Epithelial cell of prostate (primary cell): ENCODE results near the gene CEBPZOS.

Experiments
- DNase-seq: peaks from one replicate; pipeline ENCODE4 v3.0.0-alpha.2; 2011; ENCODE audit warnings: low read depth, low spot score
- H3K27ac ChIP-seq: fragments of 450-650 bp; 2 replicates; pipeline ENCODE4 v1.5.1; 2017; ENCODE audit warnings: mild to moderate bottlenecking

The CEBPZOS gene

DNA sequence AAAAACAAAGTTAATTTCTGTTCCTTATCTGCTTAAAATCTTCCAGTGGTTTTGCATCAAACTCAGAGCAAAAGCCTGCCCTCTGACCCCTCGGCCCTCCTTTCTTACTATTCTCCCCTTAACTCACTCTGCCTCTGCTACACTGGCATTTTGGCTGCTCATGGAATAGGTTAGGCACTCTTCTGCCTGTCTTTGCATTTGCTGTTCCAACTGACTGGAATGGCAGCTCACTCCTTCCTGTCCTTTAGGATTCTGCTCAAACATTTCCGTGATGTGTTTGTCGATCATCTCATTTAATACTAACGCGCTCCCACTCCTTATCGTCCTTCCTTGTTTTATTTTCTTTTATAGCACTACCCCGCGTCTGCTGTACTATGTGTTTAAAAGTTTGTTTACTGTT lies 34.3 kb downstream of the CEBPZOS start:
- peak overlapping the region; percentile 78 for H3K27ac ChIP-seq
- no peak for DNase-seq

DNA sequence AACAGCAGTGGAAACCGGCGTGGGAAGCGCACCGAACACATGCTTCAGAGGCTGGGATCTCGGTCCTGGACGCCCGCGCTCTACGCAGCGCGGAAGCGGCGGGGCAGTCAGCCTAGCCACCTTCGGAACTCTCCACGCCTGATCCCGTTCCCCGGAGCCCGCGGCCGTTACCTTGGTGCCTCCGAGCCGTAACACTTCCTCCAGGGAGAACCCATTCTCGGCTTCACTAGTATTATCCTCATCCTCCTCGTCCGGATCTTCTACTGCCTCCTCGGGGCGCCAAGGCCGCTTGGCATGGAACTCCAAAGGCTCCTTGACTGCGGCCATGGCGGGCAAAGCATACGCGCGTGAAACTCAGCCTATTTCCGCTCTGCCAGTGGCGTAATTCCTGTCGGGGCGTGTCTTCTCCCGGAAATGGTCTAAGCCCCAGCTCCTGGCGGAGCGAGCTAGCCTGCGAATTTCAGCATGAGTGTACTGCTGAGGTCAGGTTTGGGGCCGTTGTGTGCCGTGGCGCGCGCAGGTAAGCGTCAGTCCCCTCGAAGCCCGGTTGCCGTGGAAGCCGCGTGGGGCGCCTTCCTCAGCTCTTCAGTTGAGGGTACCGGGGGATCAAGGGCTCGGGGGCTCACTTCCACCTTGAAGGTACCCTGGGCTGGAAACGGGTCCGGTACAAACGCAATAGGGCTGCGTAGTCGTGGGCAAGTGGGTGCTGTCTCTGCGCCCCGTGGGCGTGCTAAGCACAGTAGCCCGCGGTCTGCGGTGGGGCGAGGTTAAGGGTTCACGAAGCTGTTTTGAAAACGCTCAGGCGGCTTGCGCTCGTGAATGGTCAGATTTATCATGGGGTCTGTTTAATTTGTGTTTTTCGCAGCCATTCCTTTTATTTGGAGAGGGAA lies 35.2 kb downstream of the CEBPZOS start, which contains the start of the genes CEBPZ and NDUFAF7:
CEBPZ (minus strand) TSS at position 356 of the 890 bp plus-strand sequence; CDS start at position 327, 29 bp downstream.
NDUFAF7 (plus strand) TSS at position 418 of the 890 bp plus-strand sequence; CDS start at position 466, 48 bp downstream.
- peak within 1 kb of the TSS; percentile 78 for H3K27ac ChIP-seq
- DNase-seq = peak; percentile 78

DNA sequence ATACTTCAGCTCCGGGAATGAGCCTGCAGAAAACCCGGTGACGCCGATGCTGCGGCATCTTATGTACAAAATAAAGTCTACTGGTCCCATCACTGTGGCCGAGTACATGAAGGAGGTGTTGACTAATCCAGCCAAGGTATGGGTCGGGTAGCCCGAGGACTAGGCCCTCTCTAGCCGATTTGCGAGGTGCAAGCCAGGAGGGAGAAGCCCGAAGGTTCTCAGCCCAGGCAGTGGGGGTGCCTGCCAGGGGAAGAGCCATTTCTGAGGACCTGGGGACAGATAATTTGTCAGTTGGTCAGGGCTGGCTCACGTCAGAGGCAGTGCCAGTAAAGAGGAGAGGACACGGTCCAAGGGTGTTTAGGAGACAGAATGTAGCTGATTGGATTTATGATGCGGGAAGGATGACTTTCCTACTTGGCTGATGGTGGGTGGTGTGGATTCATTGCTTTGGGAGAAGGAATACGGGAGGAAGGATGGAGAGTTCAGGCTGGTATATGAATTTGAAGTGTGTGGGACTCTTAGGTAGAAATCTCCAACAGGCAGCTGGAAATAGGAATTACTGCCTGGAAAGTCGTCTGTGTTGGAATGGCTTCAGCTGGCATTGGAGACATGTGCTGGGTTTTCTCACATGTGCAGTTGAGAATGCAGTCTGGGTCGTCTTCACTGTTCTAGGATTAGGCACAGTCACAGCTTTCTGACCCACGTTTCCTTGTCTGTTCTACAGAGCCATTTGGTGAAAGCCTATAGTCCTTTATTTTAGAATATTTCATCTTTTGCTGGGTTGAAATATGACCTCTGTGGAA lies 36.0 kb downstream of the CEBPZOS start:
- DNase-seq = no peak

GRCh38 chr2:37243435-37243834 lies 47.1 kb downstream of the CEBPZOS start:
- no peak for DNase-seq
- no peak overlapping the region for H3K27ac ChIP-seq

More for the DNA sequence above, 36.0 kb downstream of the CEBPZOS start:
- peak overlapping the region; percentile 78 for H3K27ac ChIP-seq

- no peak overlapping the region for H3K27ac ChIP-seq
- no peak for DNase-seq
Observed at GRCh38 chr2:37244017-37244416, 47.7 kb downstream of the CEBPZOS start.

DNA sequence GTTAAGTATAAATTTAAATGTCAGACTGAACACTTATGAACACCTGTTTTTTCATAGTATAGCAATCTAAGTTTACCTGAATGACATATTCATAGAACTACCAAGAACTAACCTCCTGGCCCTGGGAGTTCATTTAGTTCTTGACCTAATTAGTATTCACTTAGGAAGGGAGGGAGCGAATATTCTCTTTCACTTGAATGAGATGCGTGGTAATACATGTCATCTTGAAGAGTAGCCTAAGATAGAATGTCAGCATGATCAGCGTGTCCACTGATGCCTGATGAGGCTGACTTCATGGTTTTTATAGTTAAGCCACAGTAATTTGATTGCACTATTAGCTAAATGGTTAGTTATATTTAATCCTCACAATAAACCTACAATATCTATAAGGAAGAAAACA lies 48.5 kb downstream of the CEBPZOS start:
- DNase-seq = no peak
- no peak overlapping the region for H3K27ac ChIP-seq

DNA sequence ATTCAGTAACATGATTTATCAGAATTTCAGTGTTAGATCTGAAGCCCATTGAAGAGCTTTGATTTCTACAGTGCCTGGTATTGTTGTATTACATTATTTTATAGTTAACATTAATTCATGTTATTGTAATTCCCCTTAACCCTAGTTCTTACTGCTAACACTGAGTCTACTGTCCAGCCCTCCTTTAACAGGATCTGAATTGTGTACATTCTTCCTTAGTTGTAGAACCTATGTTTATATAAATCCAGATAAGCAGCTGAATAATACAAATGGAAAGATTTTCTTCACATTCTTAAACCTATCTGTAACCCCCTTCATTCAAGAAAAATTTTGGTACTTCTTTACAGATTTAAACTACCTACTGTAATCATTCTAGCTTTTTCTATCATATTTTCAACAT lies 49.9 kb downstream of the CEBPZOS start:
- no peak overlapping the region for H3K27ac ChIP-seq
- no peak for DNase-seq

- no peak overlapping the region for H3K27ac ChIP-seq
- DNase-seq = no peak
Observed at GRCh38 chr2:37250869-37251740, 54.8 kb downstream of the CEBPZOS start.
